HG03196 (cell line): ENCODE data around the gene IFNGR2.
A peak's percentile ranks its signal among the peaks of the same experiment; 100 is the strongest.
"Not testable (repeated sequence)": the region's sequence is repeated elsewhere in the genome, so short reads cannot be mapped to it uniquely, and the experiment has no call there.

Experiments used
- ATAC-seq: cut with Tn5 transposase; IDR thresholded peaks from one replicate; pipeline ENCODE4 v1.9.1; 2021; ENCODE audit not compliant: unreplicated experiment

Gene IFNGR2, protein sequence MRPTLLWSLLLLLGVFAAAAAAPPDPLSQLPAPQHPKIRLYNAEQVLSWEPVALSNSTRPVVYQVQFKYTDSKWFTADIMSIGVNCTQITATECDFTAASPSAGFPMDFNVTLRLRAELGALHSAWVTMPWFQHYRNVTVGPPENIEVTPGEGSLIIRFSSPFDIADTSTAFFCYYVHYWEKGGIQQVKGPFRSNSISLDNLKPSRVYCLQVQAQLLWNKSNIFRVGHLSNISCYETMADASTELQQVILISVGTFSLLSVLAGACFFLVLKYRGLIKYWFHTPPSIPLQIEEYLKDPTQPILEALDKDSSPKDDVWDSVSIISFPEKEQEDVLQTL

DNA sequence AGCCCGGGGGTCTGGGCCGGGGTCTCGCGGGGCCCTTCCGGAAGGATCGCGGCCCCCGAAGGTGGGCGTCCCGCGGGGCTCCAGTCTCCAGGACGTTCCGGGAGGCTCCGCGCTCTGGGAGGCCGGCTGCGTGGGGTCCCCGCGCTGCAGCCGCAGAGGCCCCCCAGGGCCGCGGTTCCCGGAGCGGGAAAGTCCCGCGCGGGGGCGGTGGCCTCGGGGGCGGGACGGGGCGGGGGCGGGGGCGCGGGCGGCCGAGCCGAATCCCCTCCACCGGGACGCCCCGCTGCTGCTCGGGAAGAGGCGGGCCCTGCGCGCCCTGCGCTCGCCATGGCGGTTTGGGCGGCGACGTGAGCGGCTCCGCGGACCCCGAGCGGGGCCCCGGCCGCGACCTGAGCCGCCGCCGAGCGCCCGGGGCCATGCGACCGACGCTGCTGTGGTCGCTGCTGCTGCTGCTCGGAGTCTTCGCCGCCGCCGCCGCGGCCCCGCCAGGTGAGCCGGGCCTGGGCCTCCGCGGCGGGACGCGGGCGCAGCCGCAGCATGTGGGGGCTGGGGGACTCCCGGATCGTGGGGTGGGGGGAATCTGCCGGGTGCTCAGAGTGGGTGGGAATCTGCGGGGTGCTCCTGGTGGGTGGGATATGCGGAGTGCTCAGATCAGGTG, at the start of gene IFNGR2:
TSS of gene IFNGR2 (plus strand) at position 286 of the 658 bp plus-strand sequence. CDS start at position 417, 131 bp downstream.
- no peak for ATAC-seq

DNA sequence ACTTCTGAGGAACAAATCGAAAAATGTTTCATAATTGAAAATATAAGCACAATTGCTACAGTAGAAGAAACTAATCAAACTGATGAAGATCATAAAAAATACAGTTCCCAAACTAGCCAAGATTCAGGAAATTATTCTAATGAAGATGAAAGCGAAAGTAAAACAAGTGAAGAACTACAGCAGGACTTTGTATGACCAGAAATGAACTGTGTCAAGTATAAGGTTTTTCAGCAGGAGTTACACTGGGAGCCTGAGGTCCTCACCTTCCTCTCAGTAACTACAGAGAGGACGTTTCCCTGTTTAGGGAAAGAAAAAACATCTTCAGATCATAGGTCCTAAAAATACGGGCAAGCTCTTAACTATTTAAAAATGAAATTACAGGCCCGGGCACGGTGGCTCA, 47.9 kb upstream of the IFNGR2 start:
- no peak for ATAC-seq

DNA sequence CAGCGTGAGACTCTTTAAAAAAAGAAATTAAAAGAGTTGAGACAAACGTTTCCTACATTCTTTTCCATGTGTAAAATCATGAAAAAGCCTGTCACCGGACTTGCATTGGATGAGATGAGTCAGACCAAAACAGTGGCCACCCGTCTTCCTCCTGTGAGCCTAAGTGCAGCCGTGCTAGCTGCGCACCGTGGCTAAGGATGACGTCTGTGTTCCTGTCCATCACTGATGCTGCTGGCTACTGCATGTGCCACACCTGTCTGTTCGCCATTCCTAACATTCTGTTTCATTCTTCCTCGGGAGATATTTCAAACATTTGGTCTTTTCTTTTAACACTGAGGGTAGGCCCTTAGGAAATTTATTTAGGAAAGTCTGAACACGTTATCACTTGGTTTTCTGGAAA, 47.2 kb upstream of the IFNGR2 start:
- ATAC-seq = no peak

DNA sequence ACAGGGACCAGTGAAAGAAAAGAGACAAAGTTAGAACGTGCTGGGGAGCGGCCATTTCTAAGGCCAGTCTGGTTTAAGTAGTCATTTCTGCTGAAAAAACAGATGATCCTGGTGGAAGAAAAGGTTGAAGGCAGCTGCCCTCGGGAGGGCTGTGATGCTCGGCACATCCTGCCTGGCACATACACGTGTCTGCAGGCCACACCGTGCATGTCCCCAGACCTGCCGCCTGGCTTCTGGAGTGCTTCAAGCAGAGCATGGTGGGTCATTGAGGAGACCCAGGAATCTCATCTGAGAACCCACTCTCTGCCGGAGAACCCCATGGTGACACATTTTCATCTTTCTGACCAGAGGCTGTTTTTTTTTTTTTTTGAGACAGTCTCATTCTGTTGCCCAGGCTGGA, 46.0 kb upstream of the IFNGR2 start:
- ATAC-seq = no peak

DNA sequence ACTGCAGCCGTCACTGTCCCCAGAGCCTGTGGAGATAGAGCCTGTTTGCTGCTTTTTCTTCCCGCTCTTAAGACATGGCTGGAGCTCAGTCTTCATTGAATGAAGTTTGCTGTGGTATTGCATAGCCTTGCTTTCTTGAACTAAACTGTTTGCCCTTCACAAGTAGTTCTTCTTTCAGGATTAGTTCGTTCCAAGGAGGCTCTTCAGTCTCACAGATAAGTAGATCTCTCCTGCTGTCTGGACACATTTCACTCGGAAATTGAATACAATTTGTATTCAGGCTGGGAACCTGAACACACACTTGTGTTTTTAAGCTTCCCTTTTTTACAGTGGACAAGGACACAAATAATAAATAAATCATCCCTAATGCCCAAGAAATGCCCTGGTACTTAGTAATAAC, 43.8 kb upstream of the IFNGR2 start:
- ATAC-seq = no peak

DNA sequence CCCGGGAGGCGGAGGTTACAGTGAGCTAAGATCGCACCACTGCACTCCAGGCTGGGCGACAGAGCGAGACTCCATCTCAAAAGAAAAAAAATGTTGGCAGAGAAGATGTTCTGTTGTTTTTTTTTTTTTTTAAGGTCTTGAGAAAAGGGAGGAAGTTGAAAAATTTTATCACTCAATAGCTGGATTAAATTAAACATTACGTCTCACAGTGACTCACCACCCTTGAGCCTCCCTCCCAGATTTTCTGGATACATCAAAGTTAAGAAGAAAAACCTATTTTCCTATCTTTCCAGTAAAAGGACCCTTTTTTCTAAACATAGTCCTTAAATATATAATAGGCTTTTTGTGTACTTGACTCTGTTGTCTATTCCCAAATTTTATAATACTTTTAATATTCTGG, 42.9 kb upstream of the IFNGR2 start:
- ATAC-seq = no peak

DNA sequence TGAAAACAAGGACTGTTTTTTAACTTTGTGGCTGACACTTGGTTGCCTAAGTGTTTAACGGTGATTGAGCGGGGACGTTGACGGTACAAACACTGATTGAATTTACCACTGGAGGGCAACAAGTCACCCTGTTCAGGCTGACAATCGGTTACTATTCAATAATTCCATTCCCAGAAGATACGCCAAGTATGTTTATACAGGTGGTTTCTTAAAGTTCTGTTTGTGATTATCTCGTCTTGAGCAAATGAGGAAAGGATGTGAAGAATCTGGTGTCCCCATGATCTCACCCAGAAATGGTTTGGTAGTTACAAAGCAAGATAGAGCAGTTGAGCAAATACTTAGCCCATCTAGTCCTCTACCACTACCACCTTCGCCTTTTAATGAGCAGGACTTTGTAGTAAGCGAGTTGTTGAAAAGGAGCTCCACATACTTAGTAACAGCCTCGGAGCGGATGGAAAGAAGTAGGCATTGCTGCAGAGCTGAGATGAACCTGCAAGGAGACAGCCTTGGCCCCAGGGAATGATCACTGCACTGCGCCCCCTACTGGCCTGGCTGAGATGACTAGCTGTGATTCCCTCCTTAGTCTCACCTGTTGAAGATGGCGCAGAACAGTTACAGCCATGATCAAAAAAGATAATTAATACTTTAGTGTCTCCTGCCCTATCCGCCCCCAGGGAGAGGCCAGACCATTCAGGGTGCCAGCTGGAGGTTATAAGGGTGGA, 42.2 kb upstream of the IFNGR2 start:
- peak; percentile 76 for ATAC-seq

DNA sequence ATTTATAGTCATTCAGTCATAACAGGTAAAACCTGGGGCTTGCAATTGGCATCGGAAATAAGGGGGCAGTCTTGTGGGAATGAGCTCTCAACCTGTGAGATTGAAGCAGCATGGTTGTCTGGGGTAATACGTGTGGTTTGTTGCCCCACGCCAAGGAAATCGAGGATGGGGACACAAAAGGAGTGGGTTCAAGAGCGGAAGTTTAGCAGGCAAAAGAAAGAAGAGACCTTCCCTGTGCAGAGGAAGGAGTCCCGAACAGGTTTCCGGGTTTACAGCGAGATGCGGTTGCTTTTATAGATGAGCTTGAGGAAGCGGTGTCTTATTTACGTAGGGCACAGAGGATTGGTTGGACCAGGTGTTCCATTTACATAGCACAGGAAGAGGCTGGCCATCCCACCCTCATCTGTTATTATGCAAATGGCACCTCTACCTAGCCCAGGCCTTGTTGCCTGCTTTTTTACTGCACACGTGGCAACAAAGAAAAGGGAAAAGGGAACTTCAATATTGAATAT, 41.1 kb upstream of the IFNGR2 start:
- ATAC-seq = peak; percentile 27

DNA sequence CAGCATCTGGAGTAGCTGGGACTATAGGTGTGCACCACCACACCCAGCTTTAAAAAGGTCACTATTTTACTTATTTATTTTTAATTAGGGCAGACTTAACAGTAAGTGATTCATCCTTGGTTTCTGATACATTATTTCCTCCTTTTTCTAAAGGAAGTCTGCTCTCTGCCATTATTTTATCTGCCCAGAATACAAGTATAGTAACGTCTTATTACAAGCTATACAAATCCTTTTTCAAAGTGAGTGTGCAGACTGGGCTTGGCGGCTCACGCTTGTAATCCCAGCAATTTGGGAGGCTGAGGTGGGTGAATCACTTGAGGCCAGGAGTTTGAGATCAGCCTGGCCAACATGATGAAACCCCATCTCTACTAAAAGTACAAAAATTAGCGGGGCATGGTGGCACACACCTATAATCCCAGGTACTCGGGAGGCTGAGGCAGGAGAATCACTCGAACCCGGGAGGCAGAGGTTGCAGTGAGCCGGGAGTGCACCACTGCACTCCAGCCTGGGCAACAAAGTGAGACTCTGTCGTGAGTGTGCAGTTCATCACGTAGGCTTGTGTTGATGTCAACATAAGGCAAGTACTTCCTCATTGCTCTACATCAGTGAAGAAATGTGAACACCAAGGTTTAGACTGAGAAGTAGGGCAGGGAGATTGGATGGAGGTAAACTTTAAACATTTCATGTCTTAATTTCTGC, 39.2 kb upstream of the IFNGR2 start:
- ATAC-seq = not testable (repeated sequence)

DNA sequence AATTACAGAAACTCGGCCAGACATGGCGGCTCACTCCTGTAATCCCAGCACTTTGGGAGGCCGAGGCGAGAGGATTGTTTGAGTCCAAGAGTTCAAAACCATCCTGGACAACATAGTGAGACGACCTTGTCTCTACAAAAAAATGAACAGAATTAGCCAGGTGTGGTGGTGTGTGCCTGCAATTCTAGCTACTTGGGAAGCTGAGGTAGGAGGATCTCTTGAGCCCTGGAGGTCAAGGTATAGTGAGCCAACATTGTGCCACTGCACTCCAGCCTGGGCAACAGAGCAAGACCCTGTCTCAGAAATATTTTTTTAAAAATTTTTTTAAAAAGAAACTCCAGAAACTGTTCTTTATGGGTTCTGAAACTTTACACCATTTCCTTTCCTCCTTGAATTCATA, 38.4 kb upstream of the IFNGR2 start:
- no peak for ATAC-seq

DNA sequence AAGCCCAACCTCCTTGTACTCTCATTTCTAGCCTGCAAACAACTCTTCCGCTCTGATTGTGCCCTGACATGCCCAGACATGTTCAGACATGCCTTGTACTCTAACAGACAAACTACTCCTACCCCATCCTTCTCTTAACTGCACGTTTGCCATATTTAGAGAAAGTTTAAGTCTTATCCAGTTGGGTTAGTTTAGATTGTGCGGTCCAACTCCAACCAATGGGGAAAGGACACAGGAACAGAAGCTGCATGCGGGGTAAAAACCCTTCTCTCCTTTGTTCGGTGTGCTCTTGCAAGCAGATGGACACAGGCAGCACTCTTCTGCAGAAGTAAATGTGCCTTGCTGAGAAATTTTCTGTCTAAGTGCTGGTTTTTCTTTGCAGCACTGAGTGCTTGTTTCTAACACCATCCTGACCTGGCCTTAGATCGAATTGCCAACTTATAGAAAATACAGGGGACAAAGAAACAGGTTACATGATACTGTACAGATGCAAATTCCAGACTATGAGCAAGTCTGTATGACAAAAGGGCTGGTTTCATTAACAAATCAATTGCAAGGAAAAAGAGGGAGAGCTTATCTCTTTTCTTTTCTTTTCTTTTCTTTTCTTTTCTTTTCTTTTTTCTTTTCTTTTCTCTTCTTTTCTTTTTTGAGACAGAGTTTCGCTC, 35.8 kb upstream of the IFNGR2 start:
- ATAC-seq = no peak

DNA sequence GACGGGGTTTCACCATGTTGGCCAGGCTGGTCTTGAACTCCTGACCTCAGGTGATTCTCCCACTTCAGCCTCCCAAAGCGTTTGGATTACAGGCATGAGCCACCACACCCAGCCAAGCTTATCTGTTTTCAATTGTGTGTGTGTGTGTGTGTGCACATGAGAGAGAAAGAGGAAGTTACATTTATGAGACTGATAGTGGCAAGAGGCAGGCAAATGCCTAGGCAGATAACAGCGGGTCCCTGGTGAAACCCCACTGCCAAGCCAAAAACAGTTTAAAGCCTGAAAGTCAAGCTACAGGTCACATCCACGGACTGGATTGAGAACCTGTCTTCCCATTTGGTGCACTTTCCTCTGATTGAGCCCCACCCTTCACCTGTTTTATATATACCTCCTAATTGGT, 35.1 kb upstream of the IFNGR2 start:
- no peak for ATAC-seq

DNA sequence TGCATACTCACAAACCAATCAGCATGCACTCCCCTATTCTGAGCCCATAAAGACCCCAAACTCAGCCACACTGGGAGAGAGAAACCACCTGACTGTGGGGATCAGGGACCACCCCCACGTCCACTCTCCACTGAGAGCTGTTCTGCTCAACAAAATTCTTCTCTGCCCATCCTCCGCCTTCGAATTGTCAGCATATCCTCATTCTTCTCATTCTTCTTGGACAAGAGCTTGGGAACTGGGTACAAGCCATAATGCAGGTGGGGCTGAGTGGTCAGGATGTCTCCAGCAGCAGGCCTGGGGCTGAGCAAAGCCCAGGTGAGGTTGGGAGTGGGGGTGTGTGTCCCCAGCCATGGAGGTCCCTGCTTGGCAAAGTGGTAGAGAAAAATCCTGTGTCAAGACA, 34.6 kb upstream of the IFNGR2 start:
- ATAC-seq = no peak

DNA sequence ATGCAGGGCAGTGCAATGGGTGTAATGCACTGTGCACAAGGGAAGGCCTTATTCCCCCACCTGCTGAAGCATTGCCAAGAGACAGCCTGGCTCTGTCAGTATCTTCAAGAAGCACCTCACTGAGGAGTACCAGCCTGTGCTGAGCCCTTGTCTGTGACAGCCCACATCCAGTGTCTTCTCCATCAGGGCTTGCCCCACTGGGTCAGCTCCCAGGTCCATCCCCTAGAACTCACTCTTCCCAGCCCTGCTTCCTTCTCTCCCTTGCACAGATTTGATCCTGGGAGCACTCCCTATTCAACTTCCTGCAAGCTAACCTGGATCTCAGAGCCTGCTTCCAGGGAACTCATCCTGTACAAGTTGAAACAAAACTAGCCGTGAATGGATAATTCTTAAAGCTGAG, 33.6 kb upstream of the IFNGR2 start:
- no peak for ATAC-seq

DNA sequence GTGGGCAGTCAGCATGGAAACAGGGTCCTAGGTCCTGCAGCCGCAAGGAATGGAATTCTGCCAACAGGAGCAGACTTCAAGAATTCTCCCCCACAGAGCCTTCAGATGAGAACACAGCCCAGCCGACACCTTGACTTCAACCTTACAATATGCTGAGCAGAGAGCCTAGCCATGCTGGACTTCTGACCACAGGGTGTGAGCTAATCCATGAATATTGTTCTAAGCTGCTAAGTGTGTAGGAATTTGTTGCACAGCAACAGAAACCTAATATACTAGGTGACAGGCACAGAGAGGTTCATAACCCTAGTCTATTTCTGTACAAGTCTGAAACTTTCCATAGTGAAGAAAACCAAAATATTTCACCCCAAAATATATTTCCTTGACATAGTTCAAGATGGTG, 32.9 kb upstream of the IFNGR2 start:
- ATAC-seq = no peak

DNA sequence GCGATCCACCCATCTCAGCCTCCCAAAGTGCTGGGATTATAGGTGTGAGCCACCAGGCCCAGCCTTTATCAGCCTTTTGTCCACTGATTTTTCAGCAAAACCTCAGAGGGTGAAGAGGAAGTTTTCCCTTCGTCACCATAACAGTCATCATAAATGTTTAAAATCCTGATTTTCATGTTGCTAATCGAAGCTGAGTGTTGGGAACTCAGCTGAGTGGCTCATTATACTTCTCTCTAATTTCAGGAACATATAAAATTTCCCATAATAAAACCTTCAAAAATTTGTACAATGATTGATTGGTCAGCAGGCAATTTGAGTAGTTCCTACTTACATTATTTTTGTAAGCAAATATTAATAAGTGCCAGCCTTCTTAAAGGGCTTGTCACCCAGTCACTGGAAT, 31.8 kb upstream of the IFNGR2 start:
- no peak for ATAC-seq

DNA sequence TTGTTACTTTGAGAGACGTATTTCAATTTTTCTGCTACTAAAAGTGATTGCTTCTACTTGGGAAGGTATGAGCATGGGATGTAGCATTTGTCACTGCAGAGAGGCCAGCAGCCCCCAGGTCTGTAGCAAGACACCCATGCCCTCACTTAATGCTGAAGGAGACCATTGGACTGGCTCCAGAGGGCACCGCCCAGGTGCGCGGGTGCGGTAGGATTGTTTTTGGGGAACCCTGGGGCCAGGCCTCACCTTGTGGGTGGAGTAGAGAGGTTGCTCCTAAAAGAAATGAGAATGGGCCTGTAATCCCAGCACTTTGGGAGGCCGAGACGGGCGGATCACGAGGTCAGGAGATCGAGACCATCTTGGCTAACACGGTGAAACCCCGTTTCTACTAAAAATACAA, 30.6 kb upstream of the IFNGR2 start:
- no peak for ATAC-seq

DNA sequence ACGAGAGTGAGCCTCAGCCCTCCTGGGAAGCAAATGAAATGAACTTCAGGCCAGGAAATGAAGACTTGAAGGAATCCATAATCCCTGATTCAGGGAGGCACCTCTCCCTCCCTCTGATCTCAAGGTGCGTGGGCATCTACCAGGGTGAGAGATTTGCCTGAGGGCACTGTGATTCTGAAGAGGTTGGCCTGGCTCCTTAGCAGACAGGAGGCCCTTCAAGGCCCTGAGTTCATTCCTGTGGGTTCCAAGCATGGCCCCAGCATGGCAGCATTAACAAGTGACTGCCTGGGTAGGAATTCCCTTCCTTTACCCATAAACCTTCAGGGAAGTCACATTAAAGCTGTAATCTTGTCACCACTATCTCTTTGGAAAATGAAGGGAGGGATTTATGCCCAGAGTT, 29.8 kb upstream of the IFNGR2 start:
- no peak for ATAC-seq

DNA sequence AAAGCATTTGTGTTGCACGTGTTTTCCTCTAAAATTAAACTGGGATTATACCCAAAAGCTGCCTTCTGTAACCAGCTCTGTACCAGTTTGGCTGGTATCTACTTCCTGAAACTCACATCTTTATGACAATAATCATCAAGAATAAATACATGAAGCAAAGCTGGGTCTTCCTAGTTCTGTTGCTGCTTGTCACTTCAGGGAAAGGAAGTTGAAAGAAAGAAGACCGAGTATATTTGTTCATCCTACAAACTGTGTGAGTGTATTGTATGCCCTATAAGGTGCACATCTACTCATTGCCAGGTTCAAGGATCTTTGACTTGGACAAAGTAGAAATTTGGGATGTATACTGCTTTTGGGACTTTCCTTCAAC, 29.1 kb upstream of the IFNGR2 start:
- ATAC-seq = no peak

DNA sequence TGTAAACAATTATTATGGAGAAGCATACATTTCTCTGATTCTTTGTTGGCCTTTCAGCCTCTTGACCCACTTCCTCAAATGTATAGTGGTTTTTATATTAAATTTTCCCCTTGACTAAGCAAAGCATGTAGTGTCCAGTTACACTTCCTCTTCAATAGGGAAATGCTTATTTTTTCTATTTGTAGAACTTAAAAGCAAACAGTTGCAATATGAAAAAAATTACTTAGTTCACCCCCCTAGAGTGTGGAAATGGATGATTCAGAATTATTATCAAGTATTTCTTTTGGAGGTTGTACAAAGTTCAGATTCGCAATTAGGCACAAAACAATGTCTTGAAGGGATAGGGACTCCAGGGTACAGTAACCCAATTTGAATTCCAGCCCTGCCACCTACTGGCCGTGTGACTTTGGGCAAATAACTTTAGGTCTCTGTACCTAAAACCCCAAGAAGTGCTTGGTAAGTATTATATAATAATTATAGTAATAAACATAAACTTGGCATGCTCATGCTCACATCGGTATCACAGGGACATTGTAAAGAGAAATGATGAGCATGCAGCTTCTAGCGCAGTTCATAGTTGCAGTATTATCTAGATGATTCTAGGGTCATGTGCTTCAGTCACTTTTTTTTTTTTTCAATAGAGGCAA, 28.6 kb upstream of the IFNGR2 start:
- no peak for ATAC-seq
